ENCODE results near the gene PAPLN.

The PAPLN gene

GRCh38 chr14:73236157-73236556, 1.1 kb upstream of the PAPLN start:
- DNase-seq (ENCODE audit: extremely low read depth, low read depth): no peak
- no peak for TF ChIP-seq CTCF (IDR thresholded peaks at IDR 0.05; ENCODE audit: low read depth, low read length)

DNA sequence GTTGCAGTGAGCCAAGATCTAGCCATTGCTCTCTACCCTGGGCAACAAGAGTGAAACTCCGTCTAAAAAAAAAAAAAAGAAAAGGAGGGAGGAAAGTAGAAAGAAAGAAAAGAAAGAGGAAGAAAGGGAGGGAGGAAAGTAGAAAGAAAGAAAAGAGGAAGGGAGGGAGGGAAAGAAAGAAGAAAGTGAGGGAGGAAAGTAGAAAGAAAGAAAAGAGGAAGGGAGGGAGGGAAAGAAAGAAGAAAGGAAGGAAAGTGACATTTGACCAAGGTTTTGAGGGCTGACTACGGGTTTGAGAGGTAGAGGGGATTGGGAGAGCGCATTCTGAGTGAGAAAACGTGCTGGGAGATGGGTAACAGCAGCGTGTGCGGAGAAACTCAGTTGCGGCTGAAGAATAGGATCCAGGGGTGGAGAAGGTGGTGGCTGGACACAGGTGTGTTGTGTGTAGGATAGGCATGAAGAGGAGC, 521 bp upstream of the PAPLN start:
- no peak for DNase-seq (ENCODE audit: extremely low read depth, low read depth)
- TF ChIP-seq CTCF (IDR thresholded peaks at IDR 0.05; ENCODE audit: low read depth, low read length): no peak

GRCh38 chr14:73237786-73238423, 599 bp downstream of the PAPLN start:
- TF ChIP-seq CTCF (IDR thresholded peaks at IDR 0.05; ENCODE audit: low read depth, low read length): no peak
- DNase-seq (ENCODE audit: extremely low read depth, low read depth): no peak

DNA sequence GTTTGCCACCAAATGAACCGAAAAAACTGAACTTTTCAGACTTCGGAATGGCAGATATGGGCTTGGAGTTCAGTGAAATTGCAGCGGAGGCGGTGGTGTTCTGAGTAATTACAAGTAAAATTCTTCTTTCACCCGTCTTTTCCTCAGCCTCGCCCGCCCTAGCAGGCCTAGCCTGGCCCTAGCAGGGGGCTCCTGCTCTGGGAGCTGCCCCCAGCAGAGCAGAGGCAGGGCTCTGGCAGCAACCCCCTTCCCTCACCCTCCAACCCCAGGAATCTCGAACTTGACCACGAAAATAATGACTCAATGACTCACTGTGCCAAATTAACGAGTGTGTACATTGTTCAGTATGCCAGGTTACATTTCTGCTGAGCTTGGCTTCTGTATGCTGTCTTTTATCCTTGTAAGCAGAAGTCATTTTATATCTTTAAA, 1.1 kb downstream of the PAPLN start:
- DNase-seq (ENCODE audit: extremely low read depth, low read depth): no peak
- no peak for TF ChIP-seq CTCF (IDR thresholded peaks at IDR 0.05; ENCODE audit: low read depth, low read length)

- no peak for TF ChIP-seq CTCF (IDR thresholded peaks at IDR 0.05; ENCODE audit: low read depth, low read length)
- DNase-seq (ENCODE audit: extremely low read depth, low read depth): no peak
Observed at GRCh38 chr14:73238941-73239340, 1.6 kb downstream of the PAPLN start.

GRCh38 chr14:73239393-73240241, 2.3 kb downstream of the PAPLN start:
- no peak for TF ChIP-seq CTCF (IDR thresholded peaks at IDR 0.05; ENCODE audit: low read depth, low read length)
- DNase-seq (ENCODE audit: extremely low read depth, low read depth): no peak

DNA sequence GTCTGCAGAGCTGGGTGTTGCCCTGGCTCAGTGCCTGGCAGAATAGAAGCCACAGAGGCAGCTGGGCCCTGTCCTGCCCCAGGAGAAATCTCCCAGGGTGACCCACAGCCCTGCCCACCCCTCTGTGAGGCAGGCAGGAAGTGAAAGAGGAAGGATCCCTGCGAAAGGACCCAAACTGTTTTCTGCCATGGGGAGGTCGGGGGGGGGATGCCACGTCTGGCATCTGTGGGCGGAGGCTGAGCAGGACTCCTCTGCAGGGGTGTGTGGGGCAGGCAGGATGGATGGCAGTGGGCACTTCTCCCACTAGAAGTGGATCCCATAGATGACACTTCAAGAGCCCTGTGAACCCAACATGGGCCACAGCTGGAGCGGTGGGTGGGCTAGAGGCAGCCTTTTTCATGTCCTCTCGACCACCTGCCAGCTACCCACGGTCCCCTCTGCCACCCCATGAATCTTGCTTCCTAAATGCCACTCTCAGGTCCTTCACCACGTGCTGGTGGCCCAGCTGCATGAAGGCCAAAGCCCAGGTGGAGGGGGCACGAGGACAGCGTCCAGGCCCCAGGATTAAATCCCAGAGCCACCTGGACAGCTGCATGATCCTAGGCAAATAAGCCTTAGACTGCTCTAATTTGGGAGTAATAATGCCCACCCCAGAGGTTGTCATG, 3.6 kb downstream of the PAPLN start:
- TF ChIP-seq CTCF (IDR thresholded peaks at IDR 0.05; ENCODE audit: low read depth, low read length): no peak
- no peak for DNase-seq (ENCODE audit: extremely low read depth, low read depth)
